Left lung (tissue), 10 donors: ENCODE results near the gene SOS2. TPM values are rescaled to one million over a fixed set of nuclear protein-coding genes. Genes with fewer than 3 reads are reported as not detected.
"Not testable (repeated sequence)": the region's sequence is repeated elsewhere in the genome, so short reads cannot be mapped to it uniquely, and the experiment has no call there.

Experiments used
- ATAC-seq: fragments of 200-7000 bp; cut with Tn5 transposase; one replicate; pipeline ENCODE4 v1.9.1; 2020; ENCODE audit warnings: moderate library complexity
- DNase-seq, 4 donors: peaks; one replicate each; pipeline ENCODE4 v3.0.0-alpha.2; 2013 to 2020
- H3K27ac ChIP-seq, 2 donors: fragments of 200-600 bp; sonication (generic) in 1 of 2; one replicate each; pipeline versions ENCODE4 v1.5.0 to v1.8.0; 2020 to 2021
- H3K27me3 ChIP-seq, 2 donors: fragments of 200-600 bp; sonication (generic) in 1 of 2; one replicate each; pipeline versions ENCODE4 v1.5.0 to v1.8.0; 2020 to 2021
- H3K36me3 ChIP-seq, 2 donors: fragments of 200-600 bp; sonication (generic) in 1 of 2; one replicate each; pipeline versions ENCODE4 v1.5.0 to v1.8.0; 2020 to 2021
- H3K4me1 ChIP-seq, 2 donors: fragments of 200-600 bp; one replicate each; pipeline ENCODE4 v1.8.0; 2021
- H3K4me3 ChIP-seq, 2 donors: fragments of 200-600 bp; sonication (generic) in 1 of 2; one replicate each; pipeline versions ENCODE4 v1.5.0 to v1.8.0; 2020 to 2021; ENCODE audit warnings: mild to moderate bottlenecking in 1 of 2
- H3K9me3 ChIP-seq, 2 donors: fragments of 200-600 bp; sonication (generic) in 1 of 2; one replicate each; pipeline versions ENCODE4 v1.5.0 to v1.8.0; 2020 to 2021
- CTCF ChIP-seq, 2 donors: fragments of 200-600 bp; sonication (generic) in 1 of 2; IDR thresholded peaks; one replicate each; pipeline versions ENCODE4 v1.5.0 to v1.8.0; 2021; ENCODE audit warnings: antibody characterized with exemption in 2 of 2
- intact Hi-C, 2 donors: fragments of 100-400 bp; cut with DNase I; formaldehyde crosslinking; loops; one replicate each; pipeline versions ENCODE4 v1.11.2 to v1.14.2; 2022
- polyA plus RNA-seq, 6 donors: library from polyadenylated mRNA; unstranded; fragments of 120-200 nt; gene quantifications; one replicate each; pipeline ENCODE4 v1.2.1, GENCODE V29; 2013; ENCODE audit not compliant: insufficient read length in 6 of 6
- total RNA-seq, 2 donors: library from RNA; stranded (reverse); fragmentation: NEBNext Ultra II Directional; extraction: Animal tissue kit (Norgen Biotek cat#: 25700); gene quantifications; one replicate each; pipeline ENCODE4 v1.2.1, GENCODE V29; 2021
- donor health status: DM: no; HTN: yes; CAD: no.
- donor health status: DM: no; HTN: no; CAD: no.

The SOS2 gene
- total and polyA plus RNA-seq, 8 donors = 27.8 to 37.6 (median 36.4) TPM

DNA sequence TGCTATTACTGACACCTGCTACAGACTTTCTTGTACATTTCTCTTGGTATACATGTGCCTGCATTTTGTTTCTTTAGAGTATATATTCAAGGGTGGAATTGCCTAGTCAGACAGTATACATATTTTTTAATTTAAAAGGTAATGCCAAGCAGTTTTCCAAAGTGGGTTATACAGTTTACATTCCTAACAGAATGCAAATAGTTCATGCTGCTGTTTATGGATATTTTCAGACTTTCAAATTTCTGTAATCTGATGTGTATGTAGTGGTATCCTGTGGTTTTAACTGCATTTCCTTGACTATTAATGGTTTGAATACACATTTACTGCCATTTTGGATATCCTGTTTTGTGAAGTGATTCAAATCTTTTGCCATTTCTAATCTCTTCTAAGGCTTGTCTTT lies 59.5 kb downstream of the SOS2 start:
- H3K27ac ChIP-seq = no peak overlapping the region
- ATAC-seq = no peak
- H3K4me3 ChIP-seq = no peak overlapping the region
- H3K36me3 ChIP-seq = peaks cover 0 to 55% of the 10 kb centered on the region in 2 donors
- no peaks in the 10 kb centered on the region for H3K4me1 ChIP-seq
- no peaks in the 10 kb centered on the region for H3K27me3 ChIP-seq
- TF ChIP-seq CTCF (IDR thresholded peaks at IDR 0.05) = no peak
- no peaks in the 10 kb centered on the region for H3K9me3 ChIP-seq
- no peak for DNase-seq
- intact Hi-C loops = no loop called here

GRCh38 chr14:50167381-50167780 lies 64.0 kb downstream of the SOS2 start:
- intact Hi-C loops, H3K27me3 ChIP-seq, H3K9me3 ChIP-seq, H3K4me3 ChIP-seq, ATAC-seq, DNase-seq, H3K27ac ChIP-seq, H3K4me1 ChIP-seq: not testable (repeated sequence)
- H3K36me3 ChIP-seq = peaks cover 0 to 34% of the 10 kb centered on the region in 2 donors

DNA sequence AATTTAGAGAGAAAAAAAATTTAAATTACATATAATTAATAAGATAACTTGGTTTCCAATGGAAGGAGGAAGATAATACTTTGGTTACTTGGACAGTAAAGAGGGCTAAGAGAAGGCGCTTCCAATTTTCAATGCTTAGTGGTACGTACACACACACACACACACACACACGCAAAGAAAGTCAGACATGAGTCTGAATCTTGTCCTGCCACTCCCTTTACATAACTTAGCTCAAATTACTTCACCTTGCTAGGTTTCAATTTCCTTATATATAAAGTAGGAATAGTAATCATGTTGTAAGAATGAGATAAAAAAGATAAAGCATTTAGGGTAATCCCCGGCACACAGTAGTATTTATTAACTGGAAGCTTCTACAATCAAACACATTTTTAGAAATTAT lies 75.3 kb downstream of the SOS2 start:
- Histone ChIP-seq H3K4me1 (no peaks in the 10 kb centered on the region), H3K27me3 (no peaks in the 10 kb centered on the region), H3K36me3 (peaks cover 0 to 81% of the 10 kb centered on the region in 2 donors), H3K9me3 (no peaks in the 10 kb centered on the region), H3K4me3 (no peak overlapping the region), H3K27ac (no peak overlapping the region)
- no peak for TF ChIP-seq CTCF (IDR thresholded peaks at IDR 0.05)
- ATAC-seq (no peak), DNase-seq (no peak)
- intact Hi-C loops = no loop called here

DNA sequence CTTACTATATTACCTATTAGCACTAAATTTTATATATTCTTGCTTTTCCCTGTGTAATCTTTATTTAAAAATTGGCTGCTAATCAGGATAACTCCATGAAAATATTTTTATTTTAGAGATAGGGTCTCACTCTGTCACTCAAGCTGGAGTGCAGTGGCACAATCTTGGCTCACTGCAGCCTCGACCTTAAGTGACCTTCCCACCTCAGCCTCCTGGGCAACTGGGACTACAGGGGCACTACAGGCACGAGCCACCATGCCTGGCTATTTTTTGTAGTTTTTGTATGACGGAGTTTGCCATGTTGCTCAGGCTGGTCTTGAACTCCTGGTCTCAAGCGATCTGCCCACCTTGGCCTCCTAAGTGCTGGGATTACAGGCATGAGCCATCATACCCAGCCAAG lies 82.6 kb downstream of the SOS2 start:
- Histone ChIP-seq H3K9me3 (no peaks in the 10 kb centered on the region), H3K4me1 (no peaks in the 10 kb centered on the region), H3K36me3 (peaks cover 0 to 85% of the 10 kb centered on the region in 2 donors), H3K4me3 (no peak overlapping the region), H3K27ac (no peak overlapping the region), H3K27me3 (no peaks in the 10 kb centered on the region)
- no peak for DNase-seq
- intact Hi-C loops = no loop called here
- TF ChIP-seq CTCF (IDR thresholded peaks at IDR 0.05) = no peak
- no peak for ATAC-seq

GRCh38 chr14:50139192-50139591 lies 92.2 kb downstream of the SOS2 start:
- no peak overlapping the region for H3K4me3 ChIP-seq
- H3K4me1 ChIP-seq = no peaks in the 10 kb centered on the region
- H3K36me3 ChIP-seq = peaks cover 0 to 42% of the 10 kb centered on the region in 2 donors
- DNase-seq (no peak), ATAC-seq (no peak)
- intact Hi-C loops = no loop called here
- no peaks in the 10 kb centered on the region for H3K27me3 ChIP-seq
- H3K9me3 ChIP-seq = no peaks in the 10 kb centered on the region
- H3K27ac ChIP-seq = no peak overlapping the region
- no peak for TF ChIP-seq CTCF (IDR thresholded peaks at IDR 0.05)

DNA sequence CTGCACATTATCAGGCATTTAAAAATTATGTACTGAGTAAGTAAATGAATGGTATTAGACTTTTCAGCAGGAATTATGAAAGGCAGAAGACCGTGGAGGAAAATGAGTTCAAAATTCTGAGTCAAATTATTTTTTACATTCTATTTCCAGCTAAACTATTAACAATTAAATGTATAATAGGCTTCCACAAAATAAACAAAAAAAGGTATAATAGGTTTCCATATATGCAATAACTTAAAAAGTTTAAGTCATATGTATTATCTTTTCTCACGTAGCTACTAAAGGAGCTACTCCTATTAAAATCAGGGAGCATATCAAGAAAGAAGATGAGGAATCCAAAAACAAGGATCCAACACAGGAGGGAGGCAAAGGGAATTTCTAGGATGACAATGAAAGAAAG lies 103.6 kb downstream of the SOS2 start:
- no peak overlapping the region for H3K4me3 ChIP-seq
- ATAC-seq = no peak
- no peak for TF ChIP-seq CTCF (IDR thresholded peaks at IDR 0.05)
- no peaks in the 10 kb centered on the region for H3K27me3 ChIP-seq
- no peak for DNase-seq
- no peaks in the 10 kb centered on the region for H3K9me3 ChIP-seq
- H3K4me1 ChIP-seq = no peaks in the 10 kb centered on the region
- no peak overlapping the region for H3K27ac ChIP-seq
- intact Hi-C loops = no loop called here
- H3K36me3 ChIP-seq = peaks cover 0 to 68% of the 10 kb centered on the region in 2 donors
